Endothelial cell of hepatic sinusoid (primary cell): ENCODE results near the gene SUSD2.
"Not testable (repeated sequence)": the region's sequence is repeated elsewhere in the genome, so short reads cannot be mapped to it uniquely, and the experiment has no call there.

Source experiments
- in situ Hi-C: cut with HindIII; loops from 2 replicates; pipeline ENCODE4 v1.10.0; 2017; ENCODE audit warnings: low sequenced_read_pairs

The SUSD2 gene

DNA sequence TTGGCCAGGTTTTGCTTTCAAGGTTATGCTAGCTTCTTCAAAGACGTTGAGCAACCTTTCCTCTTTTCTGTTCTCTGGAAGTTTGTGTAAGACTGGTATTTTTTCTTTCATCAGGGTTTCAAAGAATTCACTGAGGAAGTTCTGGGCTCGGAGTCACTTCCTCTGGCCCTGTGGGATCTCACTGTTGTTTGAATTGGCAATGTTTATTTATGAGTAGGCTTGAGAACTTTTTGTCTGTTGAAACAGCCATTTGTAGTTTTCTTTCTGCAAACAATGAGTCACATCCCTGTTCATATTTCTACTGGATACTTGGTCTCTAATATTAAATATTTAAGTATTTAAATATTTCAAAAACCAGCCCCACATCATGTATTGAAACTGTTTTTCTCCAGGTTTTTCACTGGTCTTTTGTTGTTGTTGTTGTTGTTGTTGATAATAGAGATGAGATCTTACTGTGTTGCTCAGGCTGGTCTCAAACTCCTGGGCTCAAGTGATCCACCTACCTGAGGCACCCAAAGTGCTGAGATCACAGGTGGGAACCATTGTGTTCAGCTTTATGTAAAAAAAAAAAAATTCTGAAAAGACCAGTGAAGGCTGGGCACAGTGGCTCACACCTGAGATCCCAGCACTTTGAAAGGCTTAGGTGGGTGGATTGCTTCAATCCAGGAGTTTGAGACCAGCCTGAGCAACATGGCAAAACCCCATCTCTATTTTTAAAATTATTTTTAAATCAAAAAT is 26.9 kb downstream of the SUSD2 start:
- in situ Hi-C loops: no loop called here

DNA sequence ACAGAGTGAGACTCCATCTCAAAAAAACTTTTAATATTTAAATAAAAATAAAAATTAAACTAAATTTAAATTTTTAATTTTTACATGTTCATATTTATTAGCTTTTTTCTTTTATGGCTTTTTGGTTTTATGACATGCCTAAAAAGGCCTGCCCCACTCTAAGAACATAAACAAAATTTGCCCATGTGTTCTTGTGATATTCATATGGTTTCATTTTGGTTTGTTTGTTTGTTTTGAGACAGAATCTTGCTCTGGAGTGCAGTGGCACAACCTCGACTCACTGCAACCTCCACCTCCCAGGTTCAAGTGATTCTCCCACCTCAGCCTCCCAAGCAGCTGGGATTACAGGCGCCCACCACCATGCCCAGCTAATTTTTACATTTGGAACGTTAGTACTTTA is 27.7 kb downstream of the SUSD2 start:
- in situ Hi-C loops: no loop called here

GRCh38 chr22:24209687-24210086 is 28.4 kb downstream of the SUSD2 start:
- in situ Hi-C loops: no loop called here

GRCh38 chr22:24210409-24210808 is 29.1 kb downstream of the SUSD2 start:
- in situ Hi-C loops: not testable (repeated sequence)

GRCh38 chr22:24211716-24212115 is 30.4 kb downstream of the SUSD2 start:
- in situ Hi-C loops: not testable (repeated sequence)

DNA sequence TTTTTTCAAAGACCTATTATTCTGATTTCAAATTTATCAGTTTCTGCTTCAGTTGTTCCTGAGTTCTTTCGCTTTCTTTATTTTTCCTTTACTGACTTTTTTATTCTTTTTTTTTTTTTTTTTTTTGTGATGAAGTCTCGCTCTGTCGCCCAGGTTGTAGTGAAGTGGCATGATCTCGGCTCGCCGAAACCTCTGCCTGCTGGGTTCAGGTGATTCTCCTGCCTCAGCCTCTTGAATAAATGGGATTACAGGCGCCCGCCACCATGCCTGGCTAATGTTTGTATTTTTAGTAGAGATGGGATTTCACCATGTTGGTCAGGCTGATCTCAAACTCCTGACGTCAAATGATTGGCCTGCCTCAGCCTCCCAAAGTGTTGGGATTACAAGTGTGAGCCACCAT is 31.8 kb downstream of the SUSD2 start:
- in situ Hi-C loops: not testable (repeated sequence)

DNA sequence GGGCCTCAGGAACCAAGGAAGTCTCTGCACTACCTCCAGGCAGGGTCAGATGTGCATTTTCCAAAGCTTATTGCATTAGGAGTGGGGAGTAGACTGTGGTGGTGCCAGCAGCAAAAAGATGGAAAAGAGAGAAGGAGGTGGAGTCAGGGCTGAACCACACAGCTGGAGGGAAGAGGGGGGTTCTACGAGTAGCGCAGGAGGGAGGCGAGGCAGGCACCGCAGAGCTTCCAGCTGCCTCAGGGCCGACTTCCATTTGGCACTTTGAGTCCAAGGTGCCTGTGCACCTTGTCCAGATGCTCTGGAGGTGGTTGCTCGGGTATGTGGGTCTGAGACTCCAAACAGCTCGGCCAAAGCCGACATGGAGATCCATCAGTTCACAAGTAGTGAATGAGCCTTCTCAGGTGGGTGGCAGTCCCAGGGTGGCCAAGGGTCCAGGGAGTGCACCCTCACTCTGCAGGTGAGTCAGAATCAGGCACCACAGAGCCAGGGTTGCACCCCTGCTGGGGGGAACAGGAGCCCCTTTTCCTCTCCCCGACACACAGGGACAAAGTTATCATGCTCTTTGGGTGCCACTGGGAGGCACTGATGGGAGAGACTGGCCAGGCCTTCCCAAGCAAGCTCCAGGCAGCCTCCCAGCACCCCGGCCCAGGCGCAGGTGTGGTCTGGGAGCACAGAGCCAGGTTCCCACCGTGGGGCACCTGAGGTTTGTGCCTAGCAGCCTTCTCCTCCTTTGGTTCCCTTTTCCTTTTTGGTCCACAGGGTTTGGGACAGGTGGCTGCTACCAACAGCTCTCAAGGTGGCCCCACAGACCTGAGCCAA is 33.4 kb downstream of the SUSD2 start:
- in situ Hi-C loops: no loop called here

DNA sequence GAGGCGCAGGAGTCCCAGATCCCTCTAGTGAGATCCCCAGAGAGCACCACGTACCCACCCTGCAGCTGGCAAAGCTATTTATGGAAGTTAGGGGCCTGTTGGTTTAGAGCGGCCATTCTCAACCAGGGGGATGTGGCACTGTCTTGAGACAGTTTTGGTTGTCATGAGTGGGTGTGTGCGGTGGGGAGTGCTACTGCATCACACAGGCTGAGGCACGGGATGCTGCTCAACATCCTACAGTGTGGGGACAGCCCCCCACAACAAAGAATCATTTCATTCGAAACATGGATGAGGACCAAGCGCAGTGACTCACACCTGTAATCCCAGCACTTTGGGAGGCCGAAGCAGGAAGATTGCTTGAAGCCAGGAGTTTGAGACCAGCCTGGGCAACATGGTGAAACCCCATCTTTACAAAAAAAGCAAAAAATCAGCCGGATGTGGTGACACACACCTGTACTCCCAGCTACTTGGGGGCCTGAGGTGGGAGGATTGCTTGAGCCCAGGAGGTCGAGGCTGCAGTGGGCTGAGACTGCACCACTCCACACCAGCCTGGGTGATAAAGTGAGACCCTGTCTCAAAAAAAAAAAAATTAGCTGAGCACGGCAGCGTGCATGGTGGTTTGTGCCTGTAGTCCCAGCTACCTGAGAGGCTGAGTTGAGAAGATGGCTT is 35.4 kb downstream of the SUSD2 start:
- in situ Hi-C loops: no loop called here

DNA sequence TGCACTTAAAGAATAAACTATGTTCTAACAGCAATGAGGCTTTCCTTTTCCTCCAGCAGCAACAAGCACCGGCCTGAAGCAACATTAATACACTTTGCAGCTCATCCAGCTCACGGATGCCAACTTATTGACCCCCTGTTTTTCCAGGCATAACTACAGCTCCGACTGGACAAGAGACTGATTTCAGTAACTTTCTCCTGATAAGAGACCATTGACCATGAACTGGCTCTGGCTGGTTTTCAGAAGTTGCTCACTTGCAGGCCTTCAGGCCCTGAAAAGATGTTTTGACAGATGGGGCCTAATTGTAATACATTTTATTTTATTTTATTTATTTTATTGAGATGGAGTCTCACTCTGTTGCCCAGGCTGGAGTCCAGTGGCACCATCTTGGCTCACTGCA is 36.1 kb downstream of the SUSD2 start:
- in situ Hi-C loops: no loop called here

DNA sequence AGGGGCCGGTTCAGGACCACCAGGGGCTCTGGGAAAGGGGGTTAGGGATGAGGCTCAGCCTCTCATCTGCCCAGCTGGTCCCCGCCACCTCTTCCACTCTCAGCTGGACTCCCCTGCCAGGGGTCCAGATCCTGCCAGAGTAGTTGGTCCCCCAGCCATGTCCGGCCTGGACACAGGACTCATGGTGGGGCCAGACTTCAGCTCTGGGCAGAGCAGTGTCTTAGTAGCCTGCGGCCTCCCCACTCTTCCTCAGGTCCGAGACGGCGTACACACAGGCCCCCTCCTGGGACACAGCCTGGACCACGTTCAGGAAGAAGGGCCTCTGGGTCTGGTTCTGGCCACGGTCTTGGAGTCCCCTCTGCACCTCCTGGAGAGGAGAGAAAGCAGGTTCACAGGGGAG is 38.5 kb downstream of the SUSD2 start:
- in situ Hi-C loops: no loop called here

DNA sequence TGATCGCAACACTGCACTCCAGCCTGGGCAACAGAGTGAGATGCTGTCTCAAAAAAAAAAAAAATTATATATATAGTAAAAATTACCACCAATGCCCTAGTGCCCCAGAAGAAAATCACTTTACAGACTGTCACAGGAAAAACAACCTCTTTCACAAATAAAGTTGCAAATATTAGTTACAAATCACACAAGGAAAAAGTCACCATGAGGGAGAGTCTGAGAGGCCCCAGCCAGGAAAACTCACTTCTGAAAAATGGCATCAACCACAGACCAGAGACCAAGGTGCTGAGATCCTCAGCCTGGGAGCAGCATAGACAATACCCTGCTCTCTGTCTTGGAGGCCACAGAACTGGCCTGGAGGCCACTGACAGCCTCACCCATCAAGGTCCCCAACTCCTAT is 43.2 kb downstream of the SUSD2 start:
- in situ Hi-C loops: no loop called here

DNA sequence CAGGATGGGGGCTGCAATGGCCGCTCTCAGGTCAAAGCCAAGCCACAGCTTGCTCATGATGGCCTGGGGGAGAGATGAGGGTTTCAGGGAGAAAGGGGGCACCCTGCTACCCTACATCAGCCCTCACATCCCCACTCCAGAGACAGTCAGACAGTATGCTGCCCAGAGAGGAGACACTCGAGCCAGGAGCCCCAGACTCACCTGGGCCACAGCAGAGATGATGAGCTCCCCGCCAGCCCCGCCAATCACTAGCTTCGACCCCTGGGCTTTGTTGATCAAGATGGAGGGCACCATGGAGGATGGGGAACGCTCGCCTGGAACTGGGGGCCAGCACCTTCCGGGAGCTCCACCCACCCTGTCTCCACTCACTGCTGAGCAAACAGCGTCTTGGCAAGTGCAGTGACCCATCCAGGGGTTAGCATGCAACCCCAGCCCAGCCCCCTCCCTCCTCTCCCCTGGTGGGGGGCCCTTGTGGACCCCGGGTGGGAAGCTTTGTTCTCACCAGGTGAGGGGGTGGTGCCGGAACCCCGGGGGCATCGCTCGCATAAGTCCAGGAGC is 43.8 kb downstream of the SUSD2 start:
- in situ Hi-C loops: no loop called here

DNA sequence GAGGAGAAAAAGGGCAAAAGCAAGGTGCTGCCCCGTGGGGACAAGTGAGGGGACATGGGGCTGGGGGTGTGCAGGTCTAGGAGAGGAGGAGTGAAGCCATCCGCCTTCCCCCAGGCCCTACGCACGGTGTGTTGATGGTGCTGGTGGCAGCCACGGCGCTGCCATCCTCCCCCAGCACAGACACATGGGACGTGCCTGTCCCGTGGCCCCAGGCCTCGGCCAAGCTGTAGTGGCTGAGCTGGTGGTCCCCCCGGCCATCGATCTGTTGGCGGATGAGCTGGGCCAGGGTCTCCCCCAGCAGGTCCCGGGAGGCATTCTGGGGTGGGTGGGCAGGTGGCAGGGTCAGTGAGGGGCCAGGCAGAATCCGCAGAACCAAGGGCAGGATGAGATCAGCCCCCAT is 44.7 kb downstream of the SUSD2 start:
- in situ Hi-C loops: no loop called here

DNA sequence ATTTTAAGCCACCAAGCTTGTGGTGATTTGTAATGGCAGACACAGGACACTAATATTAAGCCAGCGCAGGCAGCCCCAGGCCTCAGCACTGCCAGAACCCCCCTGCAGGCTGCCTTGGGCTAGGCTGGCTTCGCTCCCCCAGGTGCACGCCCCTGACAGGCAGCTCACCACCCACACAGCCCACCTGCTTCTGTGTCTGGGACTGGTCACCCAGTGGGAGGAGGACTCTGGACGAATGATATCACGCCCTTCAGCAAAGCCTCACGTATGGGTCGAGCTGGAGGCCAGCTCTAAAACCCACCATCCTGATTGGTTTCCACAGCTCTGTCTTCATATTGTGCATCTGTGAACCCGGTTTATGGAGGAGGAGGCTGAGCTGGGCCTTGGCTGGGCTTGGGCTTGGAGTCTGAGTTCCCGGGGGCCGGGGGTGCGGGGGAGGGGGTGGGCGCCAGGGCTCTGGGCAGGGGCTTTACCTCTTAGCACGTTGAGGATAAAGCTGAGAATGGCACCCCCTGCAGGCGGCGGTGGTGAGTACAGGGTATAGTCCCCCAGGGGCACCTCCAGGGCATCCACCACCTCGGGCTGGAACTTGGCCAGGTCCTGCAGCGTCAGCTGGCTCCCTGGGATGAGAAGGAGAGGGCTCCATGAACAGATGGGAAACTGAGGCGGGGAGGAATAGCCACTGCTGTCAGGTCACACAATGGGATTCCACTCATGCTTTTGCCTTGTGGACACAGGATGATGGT is 49.8 kb downstream of the SUSD2 start:
- in situ Hi-C loops: no loop called here

DNA sequence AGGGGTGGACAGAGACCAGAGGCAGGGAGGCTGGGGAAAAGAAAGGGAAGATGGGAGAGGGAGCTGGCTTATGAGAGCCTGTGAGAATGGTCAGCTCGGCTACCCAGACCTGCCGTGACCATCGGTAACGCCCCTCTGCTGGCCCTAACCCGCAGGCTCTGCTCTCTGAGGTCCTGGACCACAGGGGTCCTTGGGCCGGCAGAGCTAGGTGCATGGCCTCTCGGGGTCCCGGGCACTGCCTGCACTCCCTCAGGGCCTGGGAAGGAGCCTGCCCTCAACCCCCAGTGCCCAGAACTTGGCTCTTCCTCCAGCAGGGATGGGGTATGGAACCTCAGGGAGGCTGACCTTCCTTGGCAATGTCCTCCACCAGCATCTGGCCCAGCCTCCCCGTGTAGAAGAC is 50.4 kb downstream of the SUSD2 start:
- in situ Hi-C loops: no loop called here

GRCh38 chr22:24232124-24232523 is 50.8 kb downstream of the SUSD2 start:
- in situ Hi-C loops: no loop called here

DNA sequence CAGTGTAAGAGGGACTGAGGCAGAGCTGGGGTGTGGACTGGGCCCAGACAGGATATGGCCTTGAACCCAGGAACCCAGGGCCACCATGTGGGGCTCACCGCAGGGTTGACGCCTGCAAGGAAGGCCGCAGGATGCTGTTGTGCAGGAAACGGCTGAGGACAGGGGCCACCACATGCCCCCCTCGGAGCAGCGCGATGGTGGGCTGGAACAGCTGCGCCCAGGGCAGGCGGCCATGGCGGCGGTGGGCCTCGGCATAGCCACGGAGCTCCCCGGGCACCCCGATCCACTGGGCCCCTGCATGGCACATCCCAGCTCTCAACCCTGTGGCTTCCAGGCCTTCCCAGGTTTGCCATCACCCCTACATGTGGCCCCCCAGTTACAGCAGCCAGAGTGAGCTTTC is 51.4 kb downstream of the SUSD2 start:
- in situ Hi-C loops: no loop called here

GRCh38 chr22:24233235-24233634 is 51.9 kb downstream of the SUSD2 start:
- in situ Hi-C loops: no loop called here

- in situ Hi-C loops: no loop called here
These were observed 52.5 kb downstream of the SUSD2 start for GRCh38 chr22:24233816-24234215.

GRCh38 chr22:24235315-24235714 is 54.0 kb downstream of the SUSD2 start:
- in situ Hi-C loops: no loop called here

GRCh38 chr22:24236656-24237055 is 55.4 kb downstream of the SUSD2 start:
- in situ Hi-C loops: no loop called here
